Astrocyte (in vitro differentiated cells and primary cell): ENCODE measurements around the gene C11orf24. TPM values are rescaled to one million over a fixed set of nuclear protein-coding genes. Genes with fewer than 3 reads are reported as not detected.

Source experiments
- DNase-seq: peaks from one replicate; pipeline ENCODE4 v3.0.0-alpha.2; 2010; ENCODE audit warnings: low read depth
- FAIRE-seq: peaks from 2 replicates; lab custom pipeline; 2011; peaks lifted over from hg19 to GRCh38; lab: Jason Lieb, UNC
- H2AFZ ChIP-seq: 2 replicates; pipeline ENCODE4 v1.6.0; 2012; ENCODE audit warnings: low read depth, low read length, inconsistent platforms
- H3K27ac ChIP-seq: 2 replicates; pipeline ENCODE4 v1.5.1; 2011; ENCODE audit warnings: low read depth, low read length, inconsistent platforms
- H3K27me3 ChIP-seq: 2 replicates; pipeline ENCODE4 v1.6.0; 2011; ENCODE audit warnings: low read length, inconsistent platforms; ENCODE audit not compliant: insufficient read depth
- H3K36me3 ChIP-seq: 2 replicates; pipeline ENCODE4 v1.5.1; 2011; ENCODE audit warnings: low read length, inconsistent platforms; ENCODE audit not compliant: insufficient read depth
- H3K4me1 ChIP-seq: 2 replicates; pipeline ENCODE4 v1.5.1; 2011; ENCODE audit warnings: low read length, inconsistent platforms; ENCODE audit not compliant: insufficient read depth
- H3K4me2 ChIP-seq: 2 replicates; pipeline ENCODE4 v1.6.0; 2012; ENCODE audit warnings: low read length, inconsistent platforms
- H3K4me3 ChIP-seq: 2 replicates; pipeline ENCODE4 v1.5.1; 2011; ENCODE audit warnings: low read depth, mild to moderate bottlenecking, low read length, inconsistent platforms; ENCODE audit not compliant: insufficient read depth
- H3K79me2 ChIP-seq: 2 replicates; pipeline ENCODE4 v1.6.0; 2012; ENCODE audit warnings: mild to moderate bottlenecking, low read length, inconsistent platforms; ENCODE audit not compliant: insufficient read depth
- H3K9ac ChIP-seq: 2 replicates; pipeline ENCODE4 v1.6.0; 2012; ENCODE audit warnings: mild to moderate bottlenecking, low read length, inconsistent platforms
- H3K9me3 ChIP-seq: 2 replicates; pipeline ENCODE4 v1.5.1; 2012; ENCODE audit warnings: low read depth, mild to moderate bottlenecking, low read length, inconsistent platforms; ENCODE audit not compliant: insufficient read depth
- H4K20me1 ChIP-seq: 2 replicates; pipeline ENCODE4 v1.6.0; 2012; ENCODE audit warnings: low read length, inconsistent platforms; ENCODE audit not compliant: insufficient read depth
- H3K27ac Mint-ChIP-seq: one replicate; pipeline ENCODE4 v1.8.0; 2021; ENCODE audit warnings: mild to moderate bottlenecking, mixed read lengths; ENCODE audit not compliant: unreplicated experiment
- H3K27me3 Mint-ChIP-seq: one replicate; pipeline ENCODE4 v1.8.0; 2021; ENCODE audit warnings: low read depth, mixed read lengths; ENCODE audit not compliant: unreplicated experiment
- H3K36me3 Mint-ChIP-seq: one replicate; pipeline ENCODE4 v1.8.0; 2021; ENCODE audit warnings: low read depth, mixed read lengths; ENCODE audit not compliant: unreplicated experiment
- H3K4me1 Mint-ChIP-seq: one replicate; pipeline ENCODE4 v1.8.0; 2021; ENCODE audit warnings: low read depth, mixed read lengths; ENCODE audit not compliant: unreplicated experiment
- H3K4me3 Mint-ChIP-seq: one replicate; pipeline ENCODE4 v1.8.0; 2021; ENCODE audit warnings: mild to moderate bottlenecking, moderate library complexity, mixed read lengths; ENCODE audit not compliant: unreplicated experiment
- H3K9me3 Mint-ChIP-seq: one replicate; pipeline ENCODE4 v1.8.0; 2021; ENCODE audit warnings: mild to moderate bottlenecking, mixed read lengths; ENCODE audit not compliant: unreplicated experiment
- EZH2 ChIP-seq: IDR thresholded peaks from 2 replicates; pipeline ENCODE4 v1.6.1; 2012; ENCODE audit warnings: mild to moderate bottlenecking, low read length, inconsistent platforms; ENCODE audit not compliant: insufficient read depth
- total RNA-seq: library from RNA; stranded (reverse); gene quantifications from 2 replicates; pipeline ENCODE4 v1.2.1, GENCODE V29; 2021
- TF ChIP-seq, protein P1 (sequence below): IDR thresholded peaks from 2 replicates; pipeline ENCODE4 v1.5.1; 2011; ENCODE audit warnings: low read depth, mild to moderate bottlenecking, inconsistent platforms, low read length, moderate library complexity; ENCODE audit not compliant: insufficient read depth

C11orf24 gene
- total RNA-seq, 1 donor from 2014 or later = 79.8 TPM

- H3K4me3 Mint-ChIP-seq = no peak overlapping the region
- Histone ChIP-seq H2AFZ (no peak overlapping the region), H3K4me3 (no peak overlapping the region), H3K9me3 (no peaks in the 10 kb centered on the region), H3K27ac (no peak overlapping the region), H3K36me3 (peaks cover 27% of the 10 kb centered on the region), H4K20me1 (peaks cover 88% of the 10 kb centered on the region), H3K79me2 (peaks cover 46% of the 10 kb centered on the region), H3K9ac (no peak overlapping the region), H3K4me1 (peaks cover 2% of the 10 kb centered on the region), H3K27me3 (no peaks in the 10 kb centered on the region), H3K4me2 (no peak overlapping the region)
- DNase-seq (no peak), FAIRE-seq (no peak)
- H3K4me1 Mint-ChIP-seq = peaks cover 14% of the 10 kb centered on the region
- no peak for TF ChIP-seq EZH2
- TF ChIP-seq, protein P1, sequence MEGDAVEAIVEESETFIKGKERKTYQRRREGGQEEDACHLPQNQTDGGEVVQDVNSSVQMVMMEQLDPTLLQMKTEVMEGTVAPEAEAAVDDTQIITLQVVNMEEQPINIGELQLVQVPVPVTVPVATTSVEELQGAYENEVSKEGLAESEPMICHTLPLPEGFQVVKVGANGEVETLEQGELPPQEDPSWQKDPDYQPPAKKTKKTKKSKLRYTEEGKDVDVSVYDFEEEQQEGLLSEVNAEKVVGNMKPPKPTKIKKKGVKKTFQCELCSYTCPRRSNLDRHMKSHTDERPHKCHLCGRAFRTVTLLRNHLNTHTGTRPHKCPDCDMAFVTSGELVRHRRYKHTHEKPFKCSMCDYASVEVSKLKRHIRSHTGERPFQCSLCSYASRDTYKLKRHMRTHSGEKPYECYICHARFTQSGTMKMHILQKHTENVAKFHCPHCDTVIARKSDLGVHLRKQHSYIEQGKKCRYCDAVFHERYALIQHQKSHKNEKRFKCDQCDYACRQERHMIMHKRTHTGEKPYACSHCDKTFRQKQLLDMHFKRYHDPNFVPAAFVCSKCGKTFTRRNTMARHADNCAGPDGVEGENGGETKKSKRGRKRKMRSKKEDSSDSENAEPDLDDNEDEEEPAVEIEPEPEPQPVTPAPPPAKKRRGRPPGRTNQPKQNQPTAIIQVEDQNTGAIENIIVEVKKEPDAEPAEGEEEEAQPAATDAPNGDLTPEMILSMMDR = no peak
- no peaks in the 10 kb centered on the region for H3K27me3 Mint-ChIP-seq
- H3K27ac Mint-ChIP-seq = no peak overlapping the region
- peaks cover 45% of the 10 kb centered on the region for H3K36me3 Mint-ChIP-seq
- no peaks in the 10 kb centered on the region for H3K9me3 Mint-ChIP-seq
These were observed 7.5 kb downstream of the C11orf24 start for GRCh38 chr11:68264244-68264643.

DNA sequence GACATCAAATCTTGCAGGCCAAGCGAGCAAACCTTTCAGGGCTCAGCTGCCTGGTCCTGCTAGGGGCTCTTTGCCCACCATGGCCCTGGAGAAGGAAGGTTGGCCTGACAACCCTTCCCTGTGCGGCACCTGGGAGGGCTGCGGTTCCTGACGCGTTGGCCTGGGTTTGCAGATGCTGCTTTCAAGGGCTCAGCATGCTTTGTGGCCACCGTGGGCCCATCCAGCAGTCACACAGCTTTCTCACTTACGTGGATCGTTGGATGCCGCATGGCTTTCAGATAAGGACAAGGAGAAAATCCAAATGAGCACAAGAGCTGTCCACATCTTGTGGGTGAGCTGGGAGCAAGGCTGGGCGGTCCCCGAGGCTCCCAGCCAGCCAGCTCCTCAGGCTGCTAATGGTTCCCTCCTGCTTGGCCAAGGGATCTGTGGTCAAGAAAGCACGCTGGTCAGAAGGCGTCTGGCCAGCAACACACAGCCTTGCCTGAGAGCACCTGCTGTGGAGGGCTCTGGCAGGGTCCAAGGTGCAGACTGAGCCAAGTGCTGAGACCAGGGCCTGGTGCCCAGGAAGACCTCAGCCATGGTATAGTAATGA is 8.2 kb downstream of the C11orf24 start:
- H4K20me1 ChIP-seq = peaks cover 81% of the 10 kb centered on the region
- FAIRE-seq (no peak), DNase-seq (no peak)
- Mint-ChIP-seq H3K4me1 (peaks cover 9% of the 10 kb centered on the region), H3K36me3 (peaks cover 45% of the 10 kb centered on the region), H3K27me3 (no peaks in the 10 kb centered on the region), H3K9me3 (no peaks in the 10 kb centered on the region), H3K4me3 (no peak overlapping the region), H3K27ac (no peak overlapping the region)
- no peak overlapping the region for H3K4me3 ChIP-seq
- no peaks in the 10 kb centered on the region for H3K9me3 ChIP-seq
- H3K36me3 ChIP-seq = peaks cover 27% of the 10 kb centered on the region
- H3K79me2 ChIP-seq = peaks cover 38% of the 10 kb centered on the region
- no peak for TF ChIP-seq EZH2
- TF ChIP-seq, protein P1 = no peak
- H3K4me1 ChIP-seq = no peaks in the 10 kb centered on the region
- no peak overlapping the region for H3K27ac ChIP-seq
- H3K27me3 ChIP-seq = no peaks in the 10 kb centered on the region
- no peak overlapping the region for H3K9ac ChIP-seq
- no peak overlapping the region for H2AFZ ChIP-seq
- no peak overlapping the region for H3K4me2 ChIP-seq

- Histone ChIP-seq H3K4me3 (no peak overlapping the region), H3K36me3 (peaks cover 24% of the 10 kb centered on the region), H3K27ac (no peak overlapping the region), H3K4me1 (peaks cover 3% of the 10 kb centered on the region), H3K9me3 (no peaks in the 10 kb centered on the region), H3K4me2 (no peak overlapping the region), H4K20me1 (peaks cover 70% of the 10 kb centered on the region), H2AFZ (no peak overlapping the region), H3K27me3 (no peaks in the 10 kb centered on the region), H3K9ac (no peak overlapping the region), H3K79me2 (peaks cover 28% of the 10 kb centered on the region)
- Mint-ChIP-seq H3K4me1 (peaks cover 5% of the 10 kb centered on the region), H3K4me3 (no peak overlapping the region), H3K9me3 (no peaks in the 10 kb centered on the region), H3K27ac (no peak overlapping the region), H3K36me3 (peaks cover 38% of the 10 kb centered on the region), H3K27me3 (no peaks in the 10 kb centered on the region)
- no peak for DNase-seq
- TF ChIP-seq, protein P1 = no peak
- TF ChIP-seq EZH2 = no peak
- FAIRE-seq = no peak
These were observed 9.3 kb downstream of the C11orf24 start for GRCh38 chr11:68262544-68262827.
